SU-DHL-6 (cell line): Measurements from ENCODE around the gene SLC22A1.

Experiments used
- CTCF ChIP-seq: fragments of 200-600 bp; sonication (generic); IDR thresholded peaks from one replicate; pipeline ENCODE4 v1.5.1; 2017; ENCODE audit warnings: antibody characterized with exemption, mild to moderate bottlenecking, low read length, moderate library complexity; ENCODE audit not compliant: insufficient read depth, poor library complexity, severe bottlenecking
- EZH2phosphoT487 ChIP-seq: fragments of 200-600 bp; sonication (generic), shearing (Covaris generic); conservative IDR thresholded peaks from 2 replicates; pipeline ENCODE4 v1.6.1; 2018; ENCODE audit warnings: mild to moderate bottlenecking, antibody characterized with exemption, low read length, moderate library complexity, mixed read lengths

- TF ChIP-seq CTCF: no peak
- no peak for TF ChIP-seq EZH2phosphoT487
Observed at GRCh38 chr6:160178271-160178670, 56.7 kb downstream of the SLC22A1 start.
